Upper lobe of left lung (tissue), 6 donors: ENCODE measurements around the gene SGCD. TPM values are rescaled to one million over a fixed set of nuclear protein-coding genes. Genes with fewer than 3 reads are reported as not detected.

ENCODE experiments used
- ATAC-seq, 2 donors: fragments of 200-7000 bp; cut with Tn5 transposase; one replicate each; pipeline ENCODE4 v1.9.1; 2022; ENCODE audit warnings: mild to moderate bottlenecking in 2 of 2, moderate library complexity in 2 of 2; ENCODE audit not compliant: low FRiP score in 2 of 2
- DNase-seq, 2 donors: peaks; one replicate each; pipeline ENCODE4 v3.0.0-alpha.2; 2019 to 2020
- H3K27ac ChIP-seq, 4 donors: fragments of 200-600 bp; sonication (generic); one replicate each; pipeline ENCODE4 v1.5.1; 2016 to 2019
- H3K27me3 ChIP-seq, 4 donors: fragments of 200-600 bp; sonication (generic); one replicate each; pipeline ENCODE4 v1.5.1; 2017 to 2019
- H3K36me3 ChIP-seq, 4 donors: fragments of 200-600 bp; sonication (generic); one replicate each; pipeline ENCODE4 v1.5.1; 2016 to 2019
- H3K4me1 ChIP-seq, 4 donors: fragments of 200-600 bp; sonication (generic); one replicate each; pipeline ENCODE4 v1.5.1; 2018 to 2019
- H3K4me3 ChIP-seq, 4 donors: fragments of 200-600 bp; sonication (generic); one replicate each; pipeline ENCODE4 v1.5.1; 2017 to 2019; ENCODE audit warnings: mild to moderate bottlenecking in 2 of 4, moderate library complexity in 1 of 4
- H3K9me3 ChIP-seq, 4 donors: fragments of 200-600 bp; sonication (generic); one replicate each; pipeline ENCODE4 v1.5.1; 2018 to 2019
- CTCF ChIP-seq, 6 experiments: fragments of 450-650 bp in 4 of 6; fragments of 200-600 bp in 2 of 6; sonication (generic) in 2 of 6; IDR thresholded peaks; one replicate each; pipeline ENCODE4 v1.5.1; 2016 to 2019; ENCODE audit warnings: antibody characterized with exemption in 6 of 6
- EP300 ChIP-seq, 4 donors: sonication (generic); formaldehyde crosslinking; IDR thresholded peaks; one replicate each; pipeline ENCODE4 v1.5.1; 2017; ENCODE audit warnings: antibody characterized with exemption in 4 of 4, control low read depth in 2 of 4
- POLR2A ChIP-seq, 4 donors: fragments of 450-650 bp; IDR thresholded peaks; one replicate each; pipeline ENCODE4 v1.5.1; 2016 to 2017; ENCODE audit warnings: antibody characterized with exemption in 4 of 4, mild to moderate bottlenecking in 2 of 4
- POLR2AphosphoS5 ChIP-seq, 2 donors: sonication (generic); formaldehyde crosslinking; IDR thresholded peaks; one replicate each; pipeline ENCODE4 v1.5.1; 2017; ENCODE audit warnings: antibody characterized with exemption in 2 of 2
- WGBS, 2 donors: methylation state at CpG; one replicate each; pipeline ENCODE4 v1.1.5; 2017 to 2018; 5-methylcytosine and 5-hydroxymethylcytosine counted together
- total RNA-seq, 6 donors: library from RNA; depleted of rRNA in 4 of 6; stranded (reverse); fragments of >200 nt in 4 of 6; gene quantifications; one replicate each; pipeline versions ENCODE4 v1.1.0 to v1.2.1, GENCODE V29; 2016 to 2021
- donor health status: DM: no; HTN: no; CAD: no; lungs with moderate emphysema.
- donor health status: DM: no; HTN: yes; CAD: no; lungs with severe emphysema.

SGCD gene
- total RNA-seq, 6 donors from 2014 or later: 1.0 to 7.8 (median 1.8) TPM

- TF ChIP-seq EP300 (IDR thresholded peaks at IDR 0.05) (no peak), POLR2A (IDR thresholded peaks at IDR 0.05) (no peak), CTCF (IDR thresholded peaks at IDR 0.05) (no peak)
- ATAC-seq: no peak
- WGBS, 2 donors: 94 to 96% methylated on average over 5 of the region's 5 CpGs
- Histone ChIP-seq H3K4me1 (no peaks in the 10 kb centered on the region), H3K27me3 (no peaks in the 10 kb centered on the region), H3K4me3 (no peak overlapping the region), H3K27ac (no peak overlapping the region), H3K36me3 (no peaks in the 10 kb centered on the region), H3K9me3 (no peaks in the 10 kb centered on the region)
- no peak for DNase-seq
Observed at GRCh38 chr5:156434471-156434870, 107.5 kb downstream of the SGCD start.

- Histone ChIP-seq H3K4me1 (no peaks in the 10 kb centered on the region), H3K27ac (no peak overlapping the region), H3K36me3 (no peaks in the 10 kb centered on the region), H3K9me3 (no peaks in the 10 kb centered on the region), H3K27me3 (no peaks in the 10 kb centered on the region), H3K4me3 (no peak overlapping the region)
- 82 to 86% methylated on average over 3 of the region's 3 CpGs for WGBS, 2 donors
- DNase-seq: no peak
- TF ChIP-seq POLR2A (IDR thresholded peaks at IDR 0.05) (no peak), POLR2AphosphoS5 (IDR thresholded peaks at IDR 0.05) (no peak), EP300 (IDR thresholded peaks at IDR 0.05) (no peak), CTCF (IDR thresholded peaks at IDR 0.05) (no peak)
- ATAC-seq: no peak
Observed at GRCh38 chr5:156435101-156435500, 108.1 kb downstream of the SGCD start.

- TF ChIP-seq POLR2A (IDR thresholded peaks at IDR 0.05) (no peak), EP300 (IDR thresholded peaks at IDR 0.05) (no peak), CTCF (IDR thresholded peaks at IDR 0.05) (no peak), POLR2AphosphoS5 (IDR thresholded peaks at IDR 0.05) (no peak)
- Histone ChIP-seq H3K27me3 (no peaks in the 10 kb centered on the region), H3K4me1 (no peaks in the 10 kb centered on the region), H3K36me3 (no peaks in the 10 kb centered on the region), H3K4me3 (no peak overlapping the region), H3K9me3 (no peaks in the 10 kb centered on the region), H3K27ac (no peak overlapping the region)
- 65 to 67% methylated on average over 3 of the region's 3 CpGs for WGBS, 2 donors
- no peak for DNase-seq
- ATAC-seq: no peak
Observed at GRCh38 chr5:156438076-156438475, 111.1 kb downstream of the SGCD start.

- ATAC-seq (no peak), DNase-seq (no peak)
- no peak for TF ChIP-seq CTCF (IDR thresholded peaks at IDR 0.05)
- no peak for TF ChIP-seq POLR2AphosphoS5 (IDR thresholded peaks at IDR 0.05)
- TF ChIP-seq POLR2A (IDR thresholded peaks at IDR 0.05): no peak
- TF ChIP-seq EP300 (IDR thresholded peaks at IDR 0.05): no peak
- Histone ChIP-seq H3K4me1 (no peaks in the 10 kb centered on the region), H3K4me3 (no peak overlapping the region), H3K27me3 (no peaks in the 10 kb centered on the region), H3K36me3 (no peaks in the 10 kb centered on the region), H3K27ac (no peak overlapping the region), H3K9me3 (no peaks in the 10 kb centered on the region)
- 52 to 55% methylated on average over 3 of the region's 3 CpGs for WGBS, 2 donors
Observed at GRCh38 chr5:156444753-156445291, 117.9 kb downstream of the SGCD start.

GRCh38 chr5:156446526-156446925 lies 119.6 kb downstream of the SGCD start:
- Histone ChIP-seq H3K27ac (no peak overlapping the region), H3K9me3 (no peaks in the 10 kb centered on the region), H3K4me1 (no peaks in the 10 kb centered on the region), H3K36me3 (no peaks in the 10 kb centered on the region), H3K4me3 (no peak overlapping the region), H3K27me3 (no peaks in the 10 kb centered on the region)
- TF ChIP-seq POLR2AphosphoS5 (IDR thresholded peaks at IDR 0.05) (no peak), EP300 (IDR thresholded peaks at IDR 0.05) (no peak), CTCF (IDR thresholded peaks at IDR 0.05) (no peak), POLR2A (IDR thresholded peaks at IDR 0.05) (no peak)
- no peak for ATAC-seq
- DNase-seq: no peak
- 71 to 77% methylated on average over 4 of the region's 4 CpGs for WGBS, 2 donors
